LNCaP clone FGC (cell line): ENCODE measurements around the gene C5orf63.
"Not testable (repeated sequence)": the region's sequence is repeated elsewhere in the genome, so short reads cannot be mapped to it uniquely, and the experiment has no call there.

Experiments
- DNase-seq: peaks from one replicate; pipeline ENCODE4 v3.0.0-alpha.2; 2011; ENCODE audit warnings: low read depth
- H3K4me3 ChIP-seq: 2 replicates; pipeline ENCODE4 v1.5.1; 2011; ENCODE audit warnings: mild to moderate bottlenecking, low read depth, low read length, control low read depth
- TF ChIP-seq, protein P1 (sequence below): IDR thresholded peaks from 2 replicates; pipeline ENCODE4 v1.5.1; 2012; ENCODE audit warnings: mild to moderate bottlenecking; ENCODE audit not compliant: control insufficient read depth, insufficient read depth; ENCODE audit errors: extremely low read depth

Gene C5orf63

GRCh38 chr5:127063257-127063913 lies 9.9 kb downstream of the C5orf63 start:
- no peak overlapping the region for H3K4me3 ChIP-seq
- TF ChIP-seq, protein P1, sequence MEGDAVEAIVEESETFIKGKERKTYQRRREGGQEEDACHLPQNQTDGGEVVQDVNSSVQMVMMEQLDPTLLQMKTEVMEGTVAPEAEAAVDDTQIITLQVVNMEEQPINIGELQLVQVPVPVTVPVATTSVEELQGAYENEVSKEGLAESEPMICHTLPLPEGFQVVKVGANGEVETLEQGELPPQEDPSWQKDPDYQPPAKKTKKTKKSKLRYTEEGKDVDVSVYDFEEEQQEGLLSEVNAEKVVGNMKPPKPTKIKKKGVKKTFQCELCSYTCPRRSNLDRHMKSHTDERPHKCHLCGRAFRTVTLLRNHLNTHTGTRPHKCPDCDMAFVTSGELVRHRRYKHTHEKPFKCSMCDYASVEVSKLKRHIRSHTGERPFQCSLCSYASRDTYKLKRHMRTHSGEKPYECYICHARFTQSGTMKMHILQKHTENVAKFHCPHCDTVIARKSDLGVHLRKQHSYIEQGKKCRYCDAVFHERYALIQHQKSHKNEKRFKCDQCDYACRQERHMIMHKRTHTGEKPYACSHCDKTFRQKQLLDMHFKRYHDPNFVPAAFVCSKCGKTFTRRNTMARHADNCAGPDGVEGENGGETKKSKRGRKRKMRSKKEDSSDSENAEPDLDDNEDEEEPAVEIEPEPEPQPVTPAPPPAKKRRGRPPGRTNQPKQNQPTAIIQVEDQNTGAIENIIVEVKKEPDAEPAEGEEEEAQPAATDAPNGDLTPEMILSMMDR: no peak
- no peak for DNase-seq

- TF ChIP-seq, protein P1: no peak
- no peak for DNase-seq
- H3K4me3 ChIP-seq: no peak overlapping the region
Observed at GRCh38 chr5:127061956-127062355, 11.3 kb downstream of the C5orf63 start.

DNA sequence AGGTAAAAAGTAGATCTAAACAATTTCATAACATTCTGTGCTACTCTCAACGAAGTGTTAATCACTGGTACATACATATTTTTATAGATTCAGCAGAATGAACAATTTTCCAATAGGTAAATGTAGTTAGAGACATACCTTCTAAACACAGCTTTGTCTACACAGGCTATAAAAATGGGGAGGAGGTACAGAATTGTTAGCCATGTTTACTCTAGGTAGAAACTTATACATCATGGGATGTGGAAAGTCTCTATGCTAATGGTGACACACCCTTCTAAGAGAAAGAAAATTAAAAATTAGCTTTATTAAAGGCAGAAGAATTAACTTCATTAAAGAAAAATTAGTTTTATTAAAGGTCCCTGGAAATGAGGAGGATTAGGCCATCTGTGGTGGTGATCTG lies 11.8 kb downstream of the C5orf63 start:
- no peak for DNase-seq
- TF ChIP-seq, protein P1: no peak
- H3K4me3 ChIP-seq: no peak overlapping the region

- TF ChIP-seq, protein P1: no peak
- no peak overlapping the region for H3K4me3 ChIP-seq
- no peak for DNase-seq
Observed at GRCh38 chr5:127060470-127060985, 12.8 kb downstream of the C5orf63 start.

- TF ChIP-seq, protein P1: no peak
- no peak for DNase-seq
- no peak overlapping the region for H3K4me3 ChIP-seq
Observed at GRCh38 chr5:127056896-127057295, 16.4 kb downstream of the C5orf63 start.

DNA sequence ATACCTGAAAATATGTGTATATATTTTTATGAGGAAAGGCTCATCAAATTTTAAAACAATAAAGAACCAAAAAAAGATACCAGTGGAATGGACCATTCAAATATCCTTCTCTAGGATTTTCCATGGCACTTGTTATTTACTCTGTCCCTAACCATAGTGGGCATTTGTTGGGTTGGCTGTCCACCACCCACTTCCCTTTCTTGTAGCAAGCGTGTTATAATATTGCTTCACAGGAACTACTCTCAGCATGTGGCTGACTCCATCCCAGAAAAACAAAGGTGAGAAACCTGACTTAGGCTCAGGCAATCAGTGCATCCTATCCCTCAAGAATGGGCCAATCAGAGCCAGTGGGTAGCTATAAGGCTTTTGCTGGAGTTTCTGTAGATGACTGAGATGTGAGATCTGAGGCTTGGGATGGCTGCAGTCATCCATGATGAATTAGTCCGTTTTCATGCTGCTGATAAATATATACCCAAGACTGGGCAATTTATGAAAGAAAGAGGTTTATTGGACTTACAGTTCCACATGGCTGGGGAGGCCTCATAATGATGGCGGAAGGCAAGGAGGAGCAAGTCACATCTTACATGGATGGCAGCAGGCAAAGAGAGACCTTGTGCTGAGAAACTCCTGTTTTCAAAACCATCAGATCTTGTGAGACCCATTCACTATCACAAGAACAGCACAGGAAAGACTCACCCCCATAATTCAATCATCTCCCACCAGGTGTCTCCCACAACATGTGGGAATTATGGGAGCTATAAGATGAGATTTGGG lies 17.2 kb downstream of the C5orf63 start:
- DNase-seq: no peak
- H3K4me3 ChIP-seq: no peak overlapping the region
- TF ChIP-seq, protein P1: no peak

- not testable (repeated sequence) for DNase-seq
Observed at GRCh38 chr5:127053551-127053950, 19.8 kb downstream of the C5orf63 start.

More at GRCh38 chr5:127053551-127053950, 19.8 kb downstream of the C5orf63 start:
- H3K4me3 ChIP-seq: not testable (repeated sequence)
